Muscle layer of duodenum (tissue), 2 donors: ENCODE data around the gene KRTAP20-4.

Experiments used
- H3K27ac ChIP-seq: one replicate; pipeline ENCODE4 v1.7.0; 2013; ENCODE audit warnings: mild to moderate bottlenecking, low read length
- H3K27me3 ChIP-seq: one replicate; pipeline ENCODE4 v1.7.0; 2013; ENCODE audit warnings: low read depth, mild to moderate bottlenecking, control low read depth, low read length
- H3K36me3 ChIP-seq, 2 donors: one replicate each; pipeline ENCODE4 v1.7.0; 2013; ENCODE audit warnings: low read length in 2 of 2, control low read depth in 1 of 2, mild to moderate bottlenecking in 1 of 2; ENCODE audit not compliant: insufficient read depth in 2 of 2, control insufficient read depth in 1 of 2
- H3K4me1 ChIP-seq, 2 donors: one replicate each; pipeline ENCODE4 v1.7.0; 2013; ENCODE audit warnings: low read length in 2 of 2, mild to moderate bottlenecking in 2 of 2, control low read depth in 1 of 2, moderate library complexity in 1 of 2; ENCODE audit not compliant: insufficient read depth in 2 of 2, control insufficient read depth in 1 of 2
- H3K4me3 ChIP-seq, 2 donors: one replicate each; pipeline ENCODE4 v1.7.0; 2013; ENCODE audit warnings: low read length in 2 of 2, low read depth in 1 of 2, mild to moderate bottlenecking in 1 of 2
- H3K9me3 ChIP-seq, 2 donors: one replicate each; pipeline ENCODE4 v1.7.0; 2013; ENCODE audit warnings: low read length in 2 of 2, control low read depth in 1 of 2, mild to moderate bottlenecking in 1 of 2; ENCODE audit not compliant: control insufficient read depth in 1 of 2
- donor health status: healthy.

KRTAP20-4 gene

GRCh38 chr21:30615199-30615598 is 5.2 kb upstream of the KRTAP20-4 start:
- H3K4me3 ChIP-seq, result no peak overlapping the region
- H3K36me3 ChIP-seq, result no peaks in the 10 kb centered on the region
- no peak overlapping the region for H3K27ac ChIP-seq
- H3K27me3 ChIP-seq, result no peaks in the 10 kb centered on the region
- H3K4me1 ChIP-seq, result no peaks in the 10 kb centered on the region
- H3K9me3 ChIP-seq, result peaks cover 0 to 3% of the 10 kb centered on the region in 2 donors

- Histone ChIP-seq H3K4me3 (no peak within 1 kb of the TSS), H3K4me1 (no peaks in the 10 kb centered on the region), H3K9me3 (peaks cover 0 to 3% of the 10 kb centered on the region in 2 donors), H3K27me3 (no peaks in the 10 kb centered on the region), H3K36me3 (no peaks in the 10 kb centered on the region), H3K27ac (no peak within 1 kb of the TSS)
These were observed 4.3 kb upstream of the KRTAP20-4 start, which contains the start of gene KRTAP20-1 for GRCh38 chr21:30616125-30616524. Gene KRTAP20-1, plus strand, starts transcription at chr21:30616425. Its CDS starts 30 bp downstream, at chr21:30616455.

GRCh38 chr21:30620080-30620479 is 347 bp upstream of the KRTAP20-4 start:
- H3K27me3 ChIP-seq, result no peaks in the 10 kb centered on the region
- no peak overlapping the region for H3K4me3 ChIP-seq

GRCh38 chr21:30623362-30623761 is 2.9 kb downstream of the KRTAP20-4 start:
- Histone ChIP-seq H3K27me3 (no peaks in the 10 kb centered on the region), H3K4me3 (no peak overlapping the region), H3K4me1 (no peaks in the 10 kb centered on the region)

More at GRCh38 chr21:30620080-30620479, 347 bp upstream of the KRTAP20-4 start:
- Histone ChIP-seq H3K9me3 (no peaks in the 10 kb centered on the region), H3K4me1 (no peaks in the 10 kb centered on the region), H3K27ac (no peak overlapping the region), H3K36me3 (no peaks in the 10 kb centered on the region)

GRCh38 chr21:30625449-30626165 is 5.2 kb downstream of the KRTAP20-4 start:
- Histone ChIP-seq H3K4me1 (no peaks in the 10 kb centered on the region), H3K36me3 (no peaks in the 10 kb centered on the region), H3K27ac (no peak overlapping the region), H3K27me3 (no peaks in the 10 kb centered on the region), H3K9me3 (no peaks in the 10 kb centered on the region), H3K4me3 (no peak overlapping the region)

More at GRCh38 chr21:30623362-30623761, 2.9 kb downstream of the KRTAP20-4 start:
- Histone ChIP-seq H3K27ac (no peak overlapping the region), H3K36me3 (no peaks in the 10 kb centered on the region), H3K9me3 (no peaks in the 10 kb centered on the region)

GRCh38 chr21:30628109-30628508 is 7.7 kb downstream of the KRTAP20-4 start:
- Histone ChIP-seq H3K36me3 (no peaks in the 10 kb centered on the region), H3K9me3 (peaks cover 0 to 5% of the 10 kb centered on the region in 2 donors), H3K27me3 (no peaks in the 10 kb centered on the region), H3K4me3 (no peak overlapping the region), H3K4me1 (no peaks in the 10 kb centered on the region), H3K27ac (no peak overlapping the region)

- Histone ChIP-seq H3K27me3 (no peaks in the 10 kb centered on the region), H3K4me3 (no peak overlapping the region), H3K4me1 (no peaks in the 10 kb centered on the region), H3K9me3 (peaks cover 0 to 5% of the 10 kb centered on the region in 2 donors), H3K27ac (no peak overlapping the region), H3K36me3 (no peaks in the 10 kb centered on the region)
These were observed 8.8 kb downstream of the KRTAP20-4 start for GRCh38 chr21:30629200-30629599.

- H3K9me3 ChIP-seq, result peaks cover 0 to 5% of the 10 kb centered on the region in 2 donors
- H3K4me1 ChIP-seq, result no peaks in the 10 kb centered on the region
- no peak within 1 kb of the TSS for H3K27ac ChIP-seq
- no peak within 1 kb of the TSS for H3K4me3 ChIP-seq
- no peaks in the 10 kb centered on the region for H3K27me3 ChIP-seq
- H3K36me3 ChIP-seq, result no peaks in the 10 kb centered on the region
These were observed 14.5 kb downstream of the KRTAP20-4 start, which contains the start of gene KRTAP20-2 for GRCh38 chr21:30634906-30635305. Gene KRTAP20-2, plus strand, starts transcription at chr21:30635206. Its CDS starts 58 bp downstream, at chr21:30635264.

GRCh38 chr21:30638686-30639085 is 18.3 kb downstream of the KRTAP20-4 start:
- no peaks in the 10 kb centered on the region for H3K4me1 ChIP-seq
- H3K9me3 ChIP-seq, result no peaks in the 10 kb centered on the region
- no peaks in the 10 kb centered on the region for H3K36me3 ChIP-seq
- no peaks in the 10 kb centered on the region for H3K27me3 ChIP-seq
- no peak overlapping the region for H3K4me3 ChIP-seq
- no peak overlapping the region for H3K27ac ChIP-seq

- H3K4me1 ChIP-seq, result no peaks in the 10 kb centered on the region
- no peak within 1 kb of the TSS for H3K4me3 ChIP-seq
- no peaks in the 10 kb centered on the region for H3K36me3 ChIP-seq
- H3K27ac ChIP-seq, result no peak within 1 kb of the TSS
- no peaks in the 10 kb centered on the region for H3K9me3 ChIP-seq
- no peaks in the 10 kb centered on the region for H3K27me3 ChIP-seq
These were observed 22.1 kb downstream of the KRTAP20-4 start, which contains the start of gene KRTAP20-3 for GRCh38 chr21:30642564-30642963. Gene KRTAP20-3, plus strand, starts transcription at chr21:30642864.

GRCh38 chr21:30646904-30647414 is 26.5 kb downstream of the KRTAP20-4 start:
- Histone ChIP-seq H3K27ac (no peak overlapping the region), H3K9me3 (no peaks in the 10 kb centered on the region), H3K27me3 (no peaks in the 10 kb centered on the region), H3K4me1 (no peaks in the 10 kb centered on the region), H3K36me3 (no peaks in the 10 kb centered on the region), H3K4me3 (no peak overlapping the region)
